HL-60 (cell line): Measurements from ENCODE around the gene HABP2.

Source experiments
- GABPA ChIP-seq: IDR thresholded peaks from 2 replicates; pipeline ENCODE4 v1.6.1; 2012; ENCODE audit warnings: low read depth
- POLR2AphosphoS5 ChIP-seq: IDR thresholded peaks from 2 replicates; pipeline ENCODE4 v1.6.1; 2012; ENCODE audit warnings: low read depth
- TF ChIP-seq, protein P1 (sequence below): IDR thresholded peaks from one replicate; pipeline ENCODE4 v1.5.1; 2011; ENCODE audit warnings: low read length, control low read depth, inconsistent platforms; ENCODE audit not compliant: insufficient read depth

DNA sequence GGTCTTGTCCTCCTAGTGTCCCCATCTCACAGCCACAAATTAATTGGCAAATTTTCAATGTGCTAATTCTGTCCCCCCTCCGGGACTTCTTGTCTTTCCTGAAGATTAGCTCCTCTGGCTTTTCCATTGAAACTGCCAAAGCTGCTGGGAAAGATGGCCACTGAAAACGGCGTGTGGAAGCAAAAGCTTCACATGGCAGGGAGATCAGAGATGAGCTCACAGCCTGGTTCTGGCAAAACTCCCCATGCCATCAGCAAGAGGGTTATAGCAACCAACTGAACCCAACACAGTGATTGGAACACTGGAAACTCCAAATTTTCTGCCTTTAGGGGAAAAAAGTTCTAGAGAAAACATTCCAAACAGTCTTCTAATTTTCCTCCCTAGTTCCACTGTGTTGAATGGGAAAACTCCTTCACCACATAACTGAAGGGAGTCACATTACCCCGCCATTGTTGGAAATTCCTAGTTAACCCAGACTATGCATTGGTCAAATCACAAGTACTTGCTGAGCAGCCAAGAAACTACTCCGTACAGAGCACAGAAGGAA is 74.0 kb downstream of the HABP2 start:
- TF ChIP-seq, protein P1, sequence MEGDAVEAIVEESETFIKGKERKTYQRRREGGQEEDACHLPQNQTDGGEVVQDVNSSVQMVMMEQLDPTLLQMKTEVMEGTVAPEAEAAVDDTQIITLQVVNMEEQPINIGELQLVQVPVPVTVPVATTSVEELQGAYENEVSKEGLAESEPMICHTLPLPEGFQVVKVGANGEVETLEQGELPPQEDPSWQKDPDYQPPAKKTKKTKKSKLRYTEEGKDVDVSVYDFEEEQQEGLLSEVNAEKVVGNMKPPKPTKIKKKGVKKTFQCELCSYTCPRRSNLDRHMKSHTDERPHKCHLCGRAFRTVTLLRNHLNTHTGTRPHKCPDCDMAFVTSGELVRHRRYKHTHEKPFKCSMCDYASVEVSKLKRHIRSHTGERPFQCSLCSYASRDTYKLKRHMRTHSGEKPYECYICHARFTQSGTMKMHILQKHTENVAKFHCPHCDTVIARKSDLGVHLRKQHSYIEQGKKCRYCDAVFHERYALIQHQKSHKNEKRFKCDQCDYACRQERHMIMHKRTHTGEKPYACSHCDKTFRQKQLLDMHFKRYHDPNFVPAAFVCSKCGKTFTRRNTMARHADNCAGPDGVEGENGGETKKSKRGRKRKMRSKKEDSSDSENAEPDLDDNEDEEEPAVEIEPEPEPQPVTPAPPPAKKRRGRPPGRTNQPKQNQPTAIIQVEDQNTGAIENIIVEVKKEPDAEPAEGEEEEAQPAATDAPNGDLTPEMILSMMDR = no peak
- no peak for TF ChIP-seq POLR2AphosphoS5
- no peak for TF ChIP-seq GABPA
